GM23338 (cell line): Measurements from ENCODE around the gene STXBP5. TPM values are rescaled to one million over a fixed set of nuclear protein-coding genes. Genes with fewer than 3 reads are reported as not detected.

ENCODE experiments used
- ATAC-seq: fragments of 200-7000 bp; cut with Tn5 transposase; 3 replicates; pipeline ENCODE4 v1.9.1; 2020
- DNase-seq: peaks from one replicate; pipeline ENCODE4 v3.0.0-alpha.2; 2015; ENCODE audit warnings: low spot score
- H2AFZ ChIP-seq: fragments of 200-600 bp; sonication (generic); 2 replicates; pipeline ENCODE4 v1.8.0; 2016; ENCODE audit warnings: antibody characterized with exemption, mild to moderate bottlenecking, moderate library complexity
- H3F3A ChIP-seq: fragments of 200-600 bp; sonication (generic); replicated peaks from 2 replicates; pipeline ENCODE4 v1.8.0; 2017; ENCODE audit warnings: antibody characterized with exemption, mixed run types, low read depth
- H3K27ac ChIP-seq: fragments of 200-600 bp; sonication (generic); 2 replicates; pipeline ENCODE4 v1.6.1; 2016; ENCODE audit warnings: low read depth
- H3K27me3 ChIP-seq: fragments of 200-600 bp; sonication (generic); 2 replicates; pipeline ENCODE4 v1.8.0; 2016; ENCODE audit warnings: mild to moderate bottlenecking, mixed run types, moderate library complexity; ENCODE audit not compliant: insufficient read depth
- H3K36me3 ChIP-seq: fragments of 200-600 bp; sonication (generic); 2 replicates; pipeline ENCODE4 v1.8.0; 2016; ENCODE audit warnings: mild to moderate bottlenecking; ENCODE audit not compliant: insufficient read depth
- H3K4me1 ChIP-seq: fragments of 200-600 bp; sonication (generic); 2 replicates; pipeline ENCODE4 v1.8.0; 2016; ENCODE audit warnings: mild to moderate bottlenecking, moderate library complexity; ENCODE audit not compliant: insufficient read depth
- H3K4me2 ChIP-seq: fragments of 200-600 bp; sonication (generic); 2 replicates; pipeline ENCODE4 v1.7.1; 2017; ENCODE audit warnings: mixed run types
- H3K4me3 ChIP-seq: fragments of 200-600 bp; sonication (generic); 2 replicates; pipeline ENCODE4 v1.6.1; 2016; ENCODE audit warnings: mixed run types
- H3K79me2 ChIP-seq: fragments of 200-600 bp; sonication (generic); replicated peaks from 2 replicates; pipeline ENCODE4 v1.8.0; 2017; ENCODE audit warnings: mild to moderate bottlenecking; ENCODE audit not compliant: insufficient read depth
- H3K9me2 ChIP-seq: fragments of 200-600 bp; sonication (generic); 2 replicates; pipeline ENCODE4 v1.8.0; 2017; ENCODE audit not compliant: insufficient read depth
- H4K20me1 ChIP-seq: fragments of 200-600 bp; sonication (generic); replicated peaks from 2 replicates; pipeline ENCODE4 v1.8.0; 2017; ENCODE audit warnings: mild to moderate bottlenecking; ENCODE audit not compliant: insufficient read depth
- H3K27ac Mint-ChIP-seq: 2 replicates; pipeline ENCODE4 v1.8.0; 2020; ENCODE audit warnings: inconsistent platforms, mild to moderate bottlenecking, moderate library complexity, mixed read lengths
- H3K27me3 Mint-ChIP-seq: 3 replicates; pipeline ENCODE4 v1.8.0; 2022; ENCODE audit warnings: low read depth, mild to moderate bottlenecking, moderate library complexity, mixed read lengths, inconsistent platforms; ENCODE audit not compliant: insufficient read depth, poor library complexity
- H3K36me3 Mint-ChIP-seq: 3 replicates; pipeline ENCODE4 v1.8.0; 2021; ENCODE audit warnings: low read depth, mild to moderate bottlenecking, inconsistent platforms, moderate library complexity, mixed read lengths
- H3K4me1 Mint-ChIP-seq: 3 replicates; pipeline ENCODE4 v1.8.0; 2020; ENCODE audit warnings: mild to moderate bottlenecking, inconsistent platforms, mixed read lengths
- H3K4me3 Mint-ChIP-seq: 3 replicates; pipeline ENCODE4 v1.8.0; 2021; ENCODE audit warnings: moderate library complexity, mild to moderate bottlenecking, inconsistent platforms, mixed read lengths
- H3K9me3 Mint-ChIP-seq: 3 replicates; pipeline ENCODE4 v1.8.0; 2020; ENCODE audit warnings: moderate library complexity, mild to moderate bottlenecking, inconsistent platforms, mixed read lengths
- CREB1 ChIP-seq: fragments of 250-450 bp; sonication (Bioruptor Pico); IDR thresholded peaks from 2 replicates; pipeline ENCODE4 v1.5.0; 2020; ENCODE audit warnings: low read depth, mild to moderate bottlenecking, moderate library complexity
- CTCF ChIP-seq, 2 experiments: fragments of 200-600 bp in 1 of 2; sonication (generic) in 1 of 2; conservative IDR thresholded peaks; 2 replicates each; pipeline versions ENCODE4 v1.5.1 to v1.6.1; 2016 to 2017; ENCODE audit warnings: antibody characterized with exemption in 2 of 2, low read depth in 2 of 2, mild to moderate bottlenecking in 2 of 2, moderate library complexity in 1 of 2
- ETS1 ChIP-seq: IDR thresholded peaks from 2 replicates; pipeline ENCODE4 v1.6.1; 2016; ENCODE audit warnings: antibody characterized with exemption
- EZH2 ChIP-seq: fragments of 200-600 bp; sonication (generic); IDR thresholded peaks from one replicate; pipeline ENCODE4 v1.8.0; 2017; ENCODE audit warnings: antibody characterized with exemption, mild to moderate bottlenecking, low read depth; ENCODE audit not compliant: unreplicated experiment
- EZH2phosphoT487 ChIP-seq: fragments of 200-600 bp; sonication (generic); IDR thresholded peaks from one replicate; pipeline ENCODE4 v1.8.1; 2018; ENCODE audit warnings: antibody characterized with exemption; ENCODE audit not compliant: unreplicated experiment
- NANOG ChIP-seq: IDR thresholded peaks from 2 replicates; pipeline ENCODE4 v1.6.1; 2016; ENCODE audit warnings: antibody characterized with exemption, borderline replicate concordance
- POLR2AphosphoS5 ChIP-seq: IDR thresholded peaks from 2 replicates; pipeline ENCODE4 v1.6.1; 2016; ENCODE audit warnings: antibody characterized with exemption, low read depth
- REST ChIP-seq: IDR thresholded peaks from one replicate; pipeline ENCODE4 v1.6.1; 2018; ENCODE audit warnings: antibody characterized with exemption; ENCODE audit not compliant: unreplicated experiment
- STAT1 ChIP-seq: IDR thresholded peaks from one replicate; pipeline ENCODE4 v1.6.1; 2016; ENCODE audit warnings: antibody characterized with exemption; ENCODE audit not compliant: unreplicated experiment
- ZNF114 ChIP-seq: fragments of 250-450 bp; sonication (Bioruptor Pico); IDR thresholded peaks from 2 replicates; pipeline ENCODE4 v1.5.0; 2020; ENCODE audit warnings: mild to moderate bottlenecking, moderate library complexity
- ZNF331 ChIP-seq: fragments of 250-450 bp; sonication (Bioruptor Pico); IDR thresholded peaks from 2 replicates; pipeline ENCODE4 v1.5.0; 2020; ENCODE audit warnings: low read depth, mild to moderate bottlenecking, moderate library complexity
- ZNF462 ChIP-seq: fragments of 250-450 bp; sonication (Bioruptor Pico); IDR thresholded peaks from 2 replicates; pipeline ENCODE4 v1.5.0; 2020; ENCODE audit warnings: mild to moderate bottlenecking, moderate library complexity
- polyA plus RNA-seq: library from polyadenylated mRNA; unstranded; fragments of >200 nt; fragmentation: Nextera tagmentation; extraction: Ambion mirVana; gene quantifications from 2 replicates; pipeline ENCODE4 v1.2.1, GENCODE V29; 2016
- total RNA-seq: library from RNA; depleted of rRNA; stranded (reverse); fragments of >200 nt; shearing (Covaris generic); gene quantifications from 2 replicates; pipeline ENCODE4 v1.2.3, GENCODE V29; 2014

Gene STXBP5
- total and polyA plus RNA-seq, 2 experiments from 2014 or later: 3.9 to 17.8 TPM

GRCh38 chr6:147255948-147256674 is 51.9 kb downstream of the STXBP5 start (continued):
- TF ChIP-seq REST (no peak), NANOG (no peak), CTCF (conservative IDR thresholded peaks at IDR 0.05; ENCODE audit: low read depth in 2 of 2) (no peak), CREB1 (CRISPR knock-in tag) (no peak), STAT1 (no peak)

GRCh38 chr6:147257760-147258159 is 53.5 kb downstream of the STXBP5 start:
- DNase-seq: no peak
- no peak for ATAC-seq
- H3K36me3 Mint-ChIP-seq: peaks cover 11% of the 10 kb centered on the region; the same call in 2 of the 3 replicates
- no peak overlapping the region for H3K27ac Mint-ChIP-seq
- Histone ChIP-seq H3K36me3 (no peaks in the 10 kb centered on the region), H3F3A (no peaks in the 10 kb centered on the region), H2AFZ (no peak overlapping the region), H3K27ac (no peak overlapping the region), H3K4me3 (no peak overlapping the region), H3K9me2 (no peaks in the 10 kb centered on the region), H3K4me2 (no peak overlapping the region), H3K79me2 (no peaks in the 10 kb centered on the region), H4K20me1 (no peaks in the 10 kb centered on the region; the same call in 1 of the 2 replicates), H3K27me3 (no peaks in the 10 kb centered on the region), H3K4me1 (no peaks in the 10 kb centered on the region)
- peaks cover 3% of the 10 kb centered on the region; the same call in 2 of the 3 replicates for H3K9me3 Mint-ChIP-seq
- H3K4me3 Mint-ChIP-seq: no peak overlapping the region
- no peaks in the 10 kb centered on the region for H3K4me1 Mint-ChIP-seq
- no peaks in the 10 kb centered on the region for H3K27me3 Mint-ChIP-seq
- TF ChIP-seq STAT1 (no peak), EZH2phosphoT487 (no peak), ETS1 (no peak), EZH2 (no peak), NANOG (no peak), ZNF114 (no peak), ZNF462 (CRISPR knock-in tag) (no peak), ZNF331 (CRISPR knock-in tag) (no peak), CREB1 (CRISPR knock-in tag) (no peak), POLR2AphosphoS5 (no peak)
